MM.1S (cell line): ENCODE measurements around the gene ACTL10.

Experiments used
- EZH2 ChIP-seq: fragments of 300-600 bp; sonication (generic); optimal IDR thresholded peaks from 2 replicates; pipeline ENCODE3; 2017; ENCODE audit warnings: low read depth, mild to moderate bottlenecking, antibody characterized with exemption, low read length, mixed read lengths
- TF ChIP-seq, protein P1 (sequence below): fragments of 300-600 bp; sonication (generic); IDR thresholded peaks from 2 replicates; pipeline ENCODE4 v1.5.1; 2016; ENCODE audit warnings: antibody characterized with exemption, low read length, mixed read lengths

GRCh38 chr20:33658929-33659328 is 7.8 kb upstream of the ACTL10 start:
- TF ChIP-seq, protein P1, sequence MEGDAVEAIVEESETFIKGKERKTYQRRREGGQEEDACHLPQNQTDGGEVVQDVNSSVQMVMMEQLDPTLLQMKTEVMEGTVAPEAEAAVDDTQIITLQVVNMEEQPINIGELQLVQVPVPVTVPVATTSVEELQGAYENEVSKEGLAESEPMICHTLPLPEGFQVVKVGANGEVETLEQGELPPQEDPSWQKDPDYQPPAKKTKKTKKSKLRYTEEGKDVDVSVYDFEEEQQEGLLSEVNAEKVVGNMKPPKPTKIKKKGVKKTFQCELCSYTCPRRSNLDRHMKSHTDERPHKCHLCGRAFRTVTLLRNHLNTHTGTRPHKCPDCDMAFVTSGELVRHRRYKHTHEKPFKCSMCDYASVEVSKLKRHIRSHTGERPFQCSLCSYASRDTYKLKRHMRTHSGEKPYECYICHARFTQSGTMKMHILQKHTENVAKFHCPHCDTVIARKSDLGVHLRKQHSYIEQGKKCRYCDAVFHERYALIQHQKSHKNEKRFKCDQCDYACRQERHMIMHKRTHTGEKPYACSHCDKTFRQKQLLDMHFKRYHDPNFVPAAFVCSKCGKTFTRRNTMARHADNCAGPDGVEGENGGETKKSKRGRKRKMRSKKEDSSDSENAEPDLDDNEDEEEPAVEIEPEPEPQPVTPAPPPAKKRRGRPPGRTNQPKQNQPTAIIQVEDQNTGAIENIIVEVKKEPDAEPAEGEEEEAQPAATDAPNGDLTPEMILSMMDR: no peak
- no peak for TF ChIP-seq EZH2
